Activated CD8-positive, alpha-beta memory T cell treated with anti-CD3 and anti-CD28 coated beads for 36 hours (primary cell): ENCODE measurements around the gene MED29. TPM values are rescaled to one million over a fixed set of nuclear protein-coding genes. Genes with fewer than 3 reads are reported as not detected.

Experiments
- CTCF ChIA-PET: fragments of 350-600 bp; sonication (Branson Sonifier 250); formaldehyde crosslinking; loops from one replicate; lab custom pipeline; 2021; ENCODE audit warnings: antibody characterized with exemption; lab: Charles Lee
- POLR2A ChIA-PET: fragments of 350-600 bp; sonication (Branson Sonifier 250); formaldehyde crosslinking; loops from one replicate; lab custom pipeline; 2021; ENCODE audit warnings: antibody characterized with exemption; lab: Charles Lee
- total RNA-seq, 2 experiments: library from RNA; stranded (reverse); gene quantifications; one replicate each; pipeline ENCODE4 v1.2.3, GENCODE V29; 2021

The MED29 gene
- total RNA-seq, 2 experiments from 2014 or later = 28.7 to 30.3 TPM

GRCh38 chr19:39430675-39431593, 39.8 kb downstream of the MED29 start:
- ChIA-PET POLR2A (interaction anchor here (0.5 to 5.9 kb wide), 9 partner anchors 12 to 1921 kb away, joined by 3 to 110 read pairs (median 4); partner anchors contain the start of genes MED29, PAF1, PLEKHG2 and SUPT5H), CTCF (interaction anchor here (0.9 to 1.7 kb wide), 4 partner anchors 19 to 242 kb away, joined by 3 to 6 read pairs (median 3); partner anchors contain the start of gene PLEKHG2)

- ChIA-PET CTCF (interaction anchor here (1.4 to 1.7 kb wide), 2 partner anchors 21 to 34 kb away, joined by 3 to 6 read pairs; partner anchors contain the start of gene PLEKHG2), POLR2A (interaction anchor here (1.1 to 5.9 kb wide), 6 partner anchors 9 to 48 kb away, joined by 3 to 110 read pairs (median 5); partner anchors contain the start of genes PLEKHG2, SUPT5H, TIMM50 and ZFP36)
Measured at GRCh38 chr19:39432677-39433025, 41.5 kb downstream of the MED29 start.

GRCh38 chr19:39433480-39434079, 42.4 kb downstream of the MED29 start:
- ChIA-PET CTCF (interaction anchor here (0.7 to 1.3 kb wide), 3 partner anchors 11 to 100 kb away, joined by 3 to 5 read pairs (median 3); no protein-coding TSS in a partner anchor), POLR2A (interaction anchor here (5.9 kb wide), 1 partner anchor 13 kb away, joined by 110 read pairs; the partner anchor contains the start of gene SUPT5H)

GRCh38 chr19:39434123-39435076, 43.2 kb downstream of the MED29 start:
- CTCF ChIA-PET = interaction anchor here (0.6 to 1.8 kb wide), 8 partner anchors 10 to 235 kb away, joined by 3 to 12 read pairs (median 4); partner anchors contain the start of genes EID2, MED29, PAF1 and PLEKHG2
- POLR2A ChIA-PET = interaction anchor here (0.5 to 5.9 kb wide), 8 partner anchors 12 to 99 kb away, joined by 5 to 110 read pairs (median 12); partner anchors contain the start of genes GMFG, MED29, PAF1 and SAMD4B

- ChIA-PET CTCF (interaction anchor here (0.6 to 1.8 kb wide), 10 partner anchors 11 to 236 kb away, joined by 3 to 12 read pairs (median 4); partner anchors contain the start of genes EID2, MED29, PAF1 and PLEKHG2), POLR2A (interaction anchor here (0.5 to 5.9 kb wide), 25 partner anchors 9 to 1828 kb away, joined by 3 to 110 read pairs (median 4); partner anchors contain the start of genes DLL3, EID2B, FBL and GMFG)
Measured at GRCh38 chr19:39435499-39436349, 44.5 kb downstream of the MED29 start, which contains the start of gene RPS16. Gene RPS16, minus strand, starts transcription at chr19:39435949. Its CDS starts 54 bp downstream, at chr19:39435895.

- CTCF ChIA-PET = interaction anchor here (0.7 to 1.8 kb wide), 9 partner anchors 10 to 235 kb away, joined by 3 to 12 read pairs (median 4); partner anchors contain the start of genes EID2, MED29, PAF1 and PLEKHG2
- POLR2A ChIA-PET = interaction anchor here (0.5 to 5.9 kb wide), 25 partner anchors 9 to 1827 kb away, joined by 3 to 110 read pairs (median 4); partner anchors contain the start of genes DLL3, EID2B, FBL and GMFG
Measured at GRCh38 chr19:39436350-39436716, 45.2 kb downstream of the MED29 start.

GRCh38 chr19:39438270-39438934, 47.2 kb downstream of the MED29 start:
- POLR2A ChIA-PET = interaction anchor here (0.7 kb wide), 1 partner anchor 842 kb away, joined by 3 read pairs; no protein-coding TSS in a partner anchor
- CTCF ChIA-PET = interaction anchor here (0.7 to 1.5 kb wide), 4 partner anchors 22 to 101 kb away, joined by 3 to 5 read pairs (median 3); partner anchors contain the start of gene EID2B

GRCh38 chr19:39444598-39445195, 53.5 kb downstream of the MED29 start:
- POLR2A ChIA-PET = interaction anchor here (0.6 to 5.6 kb wide), 4 partner anchors 11 to 1108 kb away, joined by 4 to 110 read pairs (median 6); partner anchors contain the start of gene RPS16
- CTCF ChIA-PET = interaction anchor here (0.7 to 3.3 kb wide), 6 partner anchors 11 to 322 kb away, joined by 4 to 14 read pairs (median 6); partner anchors contain the start of gene EID2B

GRCh38 chr19:39445196-39446111, 54.3 kb downstream of the MED29 start, which contains the start of gene SUPT5H:
Gene SUPT5H, plus strand, starts transcription at chr19:39445582. Its CDS starts 309 bp downstream, at chr19:39445891.
- ChIA-PET POLR2A (interaction anchor here (0.6 to 5.6 kb wide), 4 partner anchors 12 to 220 kb away, joined by 4 to 110 read pairs (median 6); partner anchors contain the start of genes RPS16 and ZFP36), CTCF (interaction anchor here (1.0 to 3.3 kb wide), 5 partner anchors 29 to 88 kb away, joined by 4 to 14 read pairs (median 6); partner anchors contain the start of gene EID2B)

- POLR2A ChIA-PET = interaction anchor here (0.7 to 5.6 kb wide), 3 partner anchors 13 to 51 kb away, joined by 3 to 110 read pairs (median 5); partner anchors contain the start of genes RPS16 and ZFP36
Measured at GRCh38 chr19:39446365-39447084, 55.3 kb downstream of the MED29 start.

GRCh38 chr19:39448271-39448670, 57.1 kb downstream of the MED29 start:
- POLR2A ChIA-PET = interaction anchor here (0.6 to 5.6 kb wide), 2 partner anchors 15 to 95 kb away, joined by 3 to 110 read pairs; partner anchors contain the start of gene RPS16
- CTCF ChIA-PET = interaction anchor here (1.2 to 1.3 kb wide), 2 partner anchors 34 to 84 kb away, joined by 3 read pairs; partner anchors contain the start of gene EID2B

More at GRCh38 chr19:39446365-39447084, 55.3 kb downstream of the MED29 start:
- CTCF ChIA-PET = interaction anchor here (0.6 to 3.3 kb wide), 7 partner anchors 11 to 398 kb away, joined by 4 to 14 read pairs (median 4); partner anchors contain the start of genes EID2B and RPS16

- ChIA-PET CTCF (interaction anchor here (1.2 kb wide), 1 partner anchor 83 kb away, joined by 3 read pairs; the partner anchor contains the start of gene EID2B), POLR2A (interaction anchor here (5.6 kb wide), 1 partner anchor 16 kb away, joined by 110 read pairs; the partner anchor contains the start of gene RPS16)
Measured at GRCh38 chr19:39449116-39449797, 58.1 kb downstream of the MED29 start.
